DND-41 (cell line): ENCODE results near the gene PCDH9.

ENCODE experiments used
- ATAC-seq: fragments of 200-7000 bp; cut with Tn5 transposase; 3 replicates; pipeline ENCODE4 v1.9.1; 2021; ENCODE audit warnings: low read depth; ENCODE audit not compliant: insufficient read depth
- DNase-seq: peaks from one replicate; pipeline ENCODE4 v3.0.0-alpha.2; 2020
- H2AFZ ChIP-seq: 2 replicates; pipeline ENCODE4 v1.6.0; 2012; ENCODE audit warnings: low read depth, low read length
- H3K27ac ChIP-seq: 2 replicates; pipeline ENCODE4 v1.5.1; 2012; ENCODE audit warnings: low read length, inconsistent platforms
- H3K27me3 ChIP-seq: fragments of 200-600 bp; sonication (generic); 2 replicates; pipeline ENCODE4 v1.6.0; 2012; ENCODE audit warnings: low read length, mild to moderate bottlenecking, inconsistent platforms; ENCODE audit not compliant: insufficient read depth, poor library complexity
- H3K36me3 ChIP-seq: 2 replicates; pipeline ENCODE4 v1.5.1; 2012; ENCODE audit warnings: low read length, inconsistent platforms; ENCODE audit not compliant: insufficient read depth
- H3K4me1 ChIP-seq: 2 replicates; pipeline ENCODE4 v1.5.1; 2012; ENCODE audit warnings: mild to moderate bottlenecking, low read length; ENCODE audit not compliant: insufficient read depth
- H3K4me2 ChIP-seq: 2 replicates; pipeline ENCODE4 v1.6.0; 2012; ENCODE audit warnings: mild to moderate bottlenecking, moderate library complexity, low read length, inconsistent platforms; ENCODE audit not compliant: insufficient read depth
- H3K4me3 ChIP-seq, 2 experiments: fragments of 200-600 bp in 1 of 2; shearing (Covaris generic) in 1 of 2; 2 replicates each; pipeline ENCODE4 v1.5.1; 2012 to 2016; ENCODE audit warnings: inconsistent platforms in 2 of 2, low read length in 2 of 2, mild to moderate bottlenecking in 2 of 2, low read depth in 1 of 2, moderate library complexity in 1 of 2
- H3K79me2 ChIP-seq: 2 replicates; pipeline ENCODE4 v1.6.0; 2012; ENCODE audit warnings: low read length, inconsistent platforms; ENCODE audit not compliant: insufficient read depth
- H3K9ac ChIP-seq: 2 replicates; pipeline ENCODE4 v1.6.0; 2012; ENCODE audit warnings: low read depth, mild to moderate bottlenecking, inconsistent platforms, low read length, moderate library complexity
- H3K9me3 ChIP-seq: 2 replicates; pipeline ENCODE4 v1.5.1; 2012; ENCODE audit warnings: low read length, moderate library complexity, mild to moderate bottlenecking, inconsistent platforms; ENCODE audit not compliant: insufficient read depth, severe bottlenecking
- H4K20me1 ChIP-seq: 2 replicates; pipeline ENCODE4 v1.6.0; 2012; ENCODE audit warnings: low read length; ENCODE audit not compliant: insufficient read depth
- CTCF ChIP-seq: IDR thresholded peaks from 2 replicates; pipeline ENCODE4 v1.5.1; 2012; ENCODE audit warnings: borderline replicate concordance, low read length, moderate library complexity, mild to moderate bottlenecking; ENCODE audit not compliant: poor library complexity, severe bottlenecking; ENCODE audit errors: extremely low read depth
- EZH2 ChIP-seq: IDR thresholded peaks from 3 replicates; pipeline ENCODE4 v1.6.1; 2012; ENCODE audit warnings: borderline replicate concordance, low read depth, mild to moderate bottlenecking, moderate library complexity, low read length, inconsistent platforms; ENCODE audit not compliant: severe bottlenecking

PCDH9 gene

GRCh38 chr13:66430269-66430668, 799.9 kb downstream of the PCDH9 start:
- Histone ChIP-seq H3K4me1 (no peaks in the 10 kb centered on the region), H4K20me1 (no peaks in the 10 kb centered on the region), H3K4me2 (no peak overlapping the region), H3K9me3 (no peaks in the 10 kb centered on the region), H3K79me2 (no peaks in the 10 kb centered on the region), H3K4me3 (no peak overlapping the region), H3K36me3 (no peaks in the 10 kb centered on the region), H2AFZ (no peak overlapping the region), H3K27me3 (no peaks in the 10 kb centered on the region), H3K27ac (no peak overlapping the region), H3K9ac (no peak overlapping the region)
- TF ChIP-seq EZH2: no peak
- TF ChIP-seq CTCF: no peak
- no peak for ATAC-seq
- DNase-seq: no peak

- ATAC-seq (no peak), DNase-seq (no peak)
- Histone ChIP-seq H3K9ac (no peak overlapping the region), H3K27me3 (no peaks in the 10 kb centered on the region), H3K4me1 (no peaks in the 10 kb centered on the region), H3K4me3 (no peak overlapping the region), H3K4me2 (no peak overlapping the region), H4K20me1 (no peaks in the 10 kb centered on the region), H3K36me3 (no peaks in the 10 kb centered on the region), H3K79me2 (no peaks in the 10 kb centered on the region), H3K9me3 (no peaks in the 10 kb centered on the region), H3K27ac (no peak overlapping the region), H2AFZ (no peak overlapping the region)
- TF ChIP-seq EZH2 (no peak), CTCF (no peak)
These were observed 801.0 kb downstream of the PCDH9 start for GRCh38 chr13:66429156-66429555.

- no peak overlapping the region for H3K27ac ChIP-seq
- H3K4me3 ChIP-seq: no peak overlapping the region
- no peak for TF ChIP-seq CTCF
- no peak for TF ChIP-seq EZH2
These were observed 802.7 kb downstream of the PCDH9 start for GRCh38 chr13:66427458-66427861.

GRCh38 chr13:66425741-66426140, 804.4 kb downstream of the PCDH9 start:
- Histone ChIP-seq H3K36me3 (no peaks in the 10 kb centered on the region), H3K9ac (no peak overlapping the region), H3K27me3 (no peaks in the 10 kb centered on the region), H3K9me3 (peaks cover 2% of the 10 kb centered on the region), H3K27ac (no peak overlapping the region), H4K20me1 (no peaks in the 10 kb centered on the region), H2AFZ (no peak overlapping the region), H3K4me1 (no peaks in the 10 kb centered on the region), H3K4me2 (no peak overlapping the region), H3K4me3 (no peak overlapping the region), H3K79me2 (no peaks in the 10 kb centered on the region)
- no peak for ATAC-seq
- TF ChIP-seq CTCF (no peak), EZH2 (no peak)
- DNase-seq: no peak

More at GRCh38 chr13:66427458-66427861, 802.7 kb downstream of the PCDH9 start:
- Histone ChIP-seq H2AFZ (no peak overlapping the region), H3K4me2 (no peak overlapping the region), H3K36me3 (no peaks in the 10 kb centered on the region), H3K4me1 (no peaks in the 10 kb centered on the region), H3K79me2 (no peaks in the 10 kb centered on the region), H3K9me3 (no peaks in the 10 kb centered on the region), H4K20me1 (no peaks in the 10 kb centered on the region), H3K27me3 (no peaks in the 10 kb centered on the region), H3K9ac (no peak overlapping the region)
- ATAC-seq (no peak), DNase-seq (no peak)
